ENCODE data around the gene GPR21.

The GPR21 gene

DNA sequence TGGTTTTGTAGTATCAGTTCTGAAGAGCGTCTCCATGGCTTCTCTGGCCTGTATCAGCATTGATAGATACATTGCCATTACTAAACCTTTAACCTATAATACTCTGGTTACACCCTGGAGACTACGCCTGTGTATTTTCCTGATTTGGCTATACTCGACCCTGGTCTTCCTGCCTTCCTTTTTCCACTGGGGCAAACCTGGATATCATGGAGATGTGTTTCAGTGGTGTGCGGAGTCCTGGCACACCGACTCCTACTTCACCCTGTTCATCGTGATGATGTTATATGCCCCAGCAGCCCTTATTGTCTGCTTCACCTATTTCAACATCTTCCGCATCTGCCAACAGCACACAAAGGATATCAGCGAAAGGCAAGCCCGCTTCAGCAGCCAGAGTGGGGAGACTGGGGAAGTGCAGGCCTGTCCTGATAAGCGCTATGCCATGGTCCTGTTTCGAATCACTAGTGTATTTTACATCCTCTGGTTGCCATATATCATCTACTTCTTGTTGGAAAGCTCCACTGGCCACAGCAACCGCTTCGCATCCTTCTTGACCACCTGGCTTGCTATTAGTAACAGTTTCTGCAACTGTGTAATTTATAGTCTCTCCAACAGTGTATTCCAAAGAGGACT, 1.5 kb downstream of the GPR21 start:
- DNase-seq, result no peak

DNA sequence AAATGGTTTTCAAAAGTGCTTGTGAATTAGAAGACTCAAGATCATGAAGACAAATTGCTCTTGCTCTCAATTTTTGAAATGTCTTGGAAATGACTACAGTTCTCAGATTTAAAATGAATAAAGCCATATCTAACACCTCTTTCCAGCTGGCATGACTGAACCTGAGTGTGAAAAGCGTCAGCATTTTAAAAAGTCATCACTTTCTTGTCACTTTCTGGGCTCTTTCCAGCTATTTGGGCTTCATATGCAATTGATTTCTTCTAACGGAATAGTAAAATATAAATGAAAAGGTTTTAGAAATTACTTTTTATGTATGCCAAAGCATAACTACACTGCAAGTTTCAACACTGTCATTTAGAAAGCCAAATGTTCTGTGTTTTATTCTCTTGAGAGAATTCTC, 2.3 kb downstream of the GPR21 start:
- no peak for DNase-seq

GRCh38 chr9:123036893-123037545, 3.6 kb downstream of the GPR21 start:
- DNase-seq, result no peak

GRCh38 chr9:123039617-123040219, 6.3 kb downstream of the GPR21 start:
- no peak for DNase-seq

GRCh38 chr9:123040801-123041200, 7.3 kb downstream of the GPR21 start:
- DNase-seq, result no peak

DNA sequence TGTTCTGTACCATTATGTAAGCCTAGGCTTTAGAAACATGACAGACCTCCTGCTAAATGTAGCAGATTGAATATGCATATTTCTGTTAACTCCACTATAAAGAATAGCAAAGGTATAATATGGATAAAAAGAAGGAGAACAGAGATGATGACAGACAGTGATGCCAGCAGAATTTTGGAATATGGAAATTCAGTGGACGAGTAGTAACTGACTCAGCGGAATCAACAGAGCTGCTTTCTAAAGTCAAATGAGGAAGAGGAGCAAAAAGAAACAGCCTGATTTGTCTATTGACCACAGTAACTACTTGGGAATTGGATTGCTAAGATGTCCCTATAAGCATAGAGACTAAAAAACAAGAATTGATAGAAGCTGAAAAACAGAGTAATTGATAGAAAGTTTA, 8.0 kb downstream of the GPR21 start:
- no peak for DNase-seq

- no peak for DNase-seq
Observed at GRCh38 chr9:123043081-123043939, 9.8 kb downstream of the GPR21 start.

GRCh38 chr9:123044586-123044985, 11.1 kb downstream of the GPR21 start:
- DNase-seq, result no peak

DNA sequence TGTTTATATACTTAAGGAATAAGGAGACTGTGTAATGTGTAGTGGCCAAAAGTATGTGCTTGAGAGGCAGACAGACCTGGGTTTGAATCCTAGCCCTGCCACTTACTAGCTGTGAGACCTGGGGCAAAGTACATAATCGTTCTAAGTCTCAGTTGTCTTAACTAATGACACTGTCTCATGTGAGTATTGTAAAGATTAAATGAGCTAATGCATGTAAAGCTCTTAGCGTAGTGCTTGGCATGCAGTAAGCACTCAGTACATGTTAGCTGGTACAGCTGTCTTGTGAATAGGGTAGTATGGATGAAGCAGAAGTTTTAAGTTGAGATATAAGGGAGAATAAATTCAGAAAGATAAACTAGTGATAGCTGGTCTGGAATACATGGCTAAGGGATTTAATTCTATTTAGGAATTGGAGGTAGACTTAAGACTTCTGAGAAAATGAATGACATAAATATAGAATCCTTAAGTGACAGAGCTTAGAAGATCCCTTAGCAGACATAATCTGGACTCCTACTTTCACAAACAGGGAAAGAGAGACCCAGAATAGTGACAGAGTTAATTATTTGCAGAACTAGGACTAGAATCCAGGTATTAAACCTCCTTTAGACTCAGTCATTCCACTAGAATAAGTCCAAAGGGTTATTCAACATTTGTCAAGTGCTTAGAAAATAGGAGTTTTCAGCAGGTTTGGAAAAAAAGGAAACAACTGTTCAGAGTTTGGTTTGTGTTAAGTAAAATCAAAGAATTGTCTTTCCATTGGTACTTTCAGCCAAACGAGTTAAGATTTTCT, 13.1 kb downstream of the GPR21 start:
- DNase-seq, result no peak

- DNase-seq, result no peak
Observed at GRCh38 chr9:123048748-123049147, 15.3 kb downstream of the GPR21 start.

- no peak for DNase-seq
Observed at GRCh38 chr9:123049589-123050222, 16.2 kb downstream of the GPR21 start.

DNA sequence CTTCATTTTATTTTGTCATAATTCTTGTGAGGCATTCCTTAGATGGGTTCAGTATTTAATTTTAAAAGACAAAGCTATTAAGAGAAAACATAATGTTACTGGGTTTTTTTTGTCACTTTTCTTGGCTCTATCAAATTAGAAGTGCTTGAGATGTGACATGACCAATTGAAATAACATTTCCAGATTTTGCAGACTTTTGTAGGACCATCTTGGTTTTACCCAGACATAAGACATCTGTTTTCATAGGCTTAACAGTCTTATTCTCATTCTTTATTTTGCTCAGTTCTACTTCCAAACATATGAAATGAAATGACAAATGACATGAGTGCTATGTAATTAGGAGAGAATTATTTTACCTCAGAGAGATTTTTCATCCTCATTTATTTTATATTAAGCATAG, 19.6 kb downstream of the GPR21 start:
- DNase-seq, result no peak

- DNase-seq, result no peak
Observed at GRCh38 chr9:123053711-123054110, 20.2 kb downstream of the GPR21 start.

DNA sequence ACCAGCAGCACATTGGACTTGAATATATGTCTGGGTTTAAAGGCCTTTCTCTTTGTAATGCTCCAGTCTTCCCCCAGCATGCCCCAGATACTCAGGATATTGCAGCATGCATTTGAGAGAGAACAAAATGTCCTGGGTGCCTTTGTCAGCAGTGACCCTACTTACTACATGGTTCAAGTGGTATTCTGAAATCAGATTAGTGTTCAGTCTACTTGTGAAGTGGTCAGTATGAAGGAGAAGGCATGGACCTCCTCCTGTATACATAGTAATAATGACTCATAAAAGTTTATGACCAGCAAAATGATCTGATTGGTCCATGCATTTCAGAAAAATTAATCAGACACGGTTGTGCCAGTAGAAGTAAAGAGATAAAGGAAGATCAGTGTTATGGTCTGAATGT, 25.4 kb downstream of the GPR21 start:
- no peak for DNase-seq

DNA sequence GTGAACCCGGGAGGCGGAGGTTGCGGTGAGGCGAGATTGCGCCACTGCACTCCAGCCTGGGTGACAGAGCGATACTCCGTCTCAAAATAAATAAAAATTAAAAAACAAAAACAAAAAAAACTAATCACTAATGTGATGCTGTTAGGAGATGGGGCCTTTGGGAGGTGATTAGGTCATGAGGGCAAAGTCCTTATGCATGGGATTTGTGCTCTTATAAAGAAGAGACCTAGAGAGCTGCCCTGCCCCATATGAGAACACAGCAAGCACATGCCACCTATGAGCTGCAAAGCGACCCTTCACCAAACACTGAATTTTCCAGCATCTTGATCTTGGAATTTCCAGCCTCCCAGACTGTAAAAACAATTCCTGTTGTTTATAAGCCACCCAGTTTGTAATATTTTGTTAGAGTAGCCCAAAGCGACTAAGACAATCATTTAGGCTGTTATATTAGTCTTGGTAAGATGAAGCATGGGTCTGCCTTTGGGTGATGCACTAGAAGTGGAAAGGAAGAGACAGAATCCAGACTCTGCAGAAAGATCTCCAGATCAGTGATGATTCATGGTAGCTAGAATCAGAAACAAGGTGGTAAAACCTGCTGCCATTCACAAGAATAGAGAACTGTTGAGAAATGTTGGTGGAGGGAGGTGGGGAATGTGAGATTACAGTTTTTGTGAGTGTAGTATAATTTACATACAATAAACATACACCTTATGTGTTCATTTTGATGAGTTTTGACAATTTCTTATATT, 26.2 kb downstream of the GPR21 start:
- DNase-seq, result no peak

- no peak for DNase-seq
Observed at GRCh38 chr9:123061216-123061615, 27.7 kb downstream of the GPR21 start.

DNA sequence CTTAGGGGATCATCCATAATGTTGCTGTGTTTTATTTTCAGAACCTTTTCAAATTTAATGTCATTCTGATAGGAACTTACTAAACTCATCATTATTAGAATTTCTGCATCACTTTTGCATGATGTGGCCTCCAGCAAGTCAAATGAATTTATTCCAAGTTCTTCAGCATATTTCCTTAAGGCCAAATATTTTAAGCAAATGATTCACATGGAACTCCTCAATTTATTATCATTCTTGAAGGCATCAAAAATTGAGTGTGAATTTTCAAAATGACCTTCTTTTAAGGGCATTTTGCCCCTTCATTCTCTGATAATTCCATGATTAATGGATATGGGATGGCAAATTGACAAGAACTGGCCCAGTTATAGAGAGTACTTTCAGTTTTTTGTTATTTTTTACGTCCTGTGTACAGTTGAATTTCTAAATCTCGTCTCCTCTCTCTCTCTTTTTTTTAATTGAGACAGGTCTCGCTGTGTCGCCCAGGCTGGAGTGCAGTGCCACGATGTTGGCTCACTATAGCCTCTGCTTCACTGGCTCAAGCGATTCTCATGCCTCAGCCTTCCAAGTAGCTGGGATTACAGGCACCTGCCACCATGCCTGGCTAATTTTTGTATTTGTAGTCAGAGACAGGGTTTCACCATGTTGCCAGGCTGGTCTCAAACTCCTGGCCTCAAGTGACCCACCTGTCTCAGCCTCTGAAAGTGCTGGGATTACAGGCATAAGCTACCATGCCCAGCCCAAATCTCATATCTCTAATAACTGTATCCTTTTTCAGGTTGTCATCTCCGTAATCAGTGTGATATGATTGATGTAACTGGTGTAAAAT, 29.1 kb downstream of the GPR21 start:
- no peak for DNase-seq

GRCh38 chr9:123063177-123063598, 29.7 kb downstream of the GPR21 start:
- no peak for DNase-seq

DNA sequence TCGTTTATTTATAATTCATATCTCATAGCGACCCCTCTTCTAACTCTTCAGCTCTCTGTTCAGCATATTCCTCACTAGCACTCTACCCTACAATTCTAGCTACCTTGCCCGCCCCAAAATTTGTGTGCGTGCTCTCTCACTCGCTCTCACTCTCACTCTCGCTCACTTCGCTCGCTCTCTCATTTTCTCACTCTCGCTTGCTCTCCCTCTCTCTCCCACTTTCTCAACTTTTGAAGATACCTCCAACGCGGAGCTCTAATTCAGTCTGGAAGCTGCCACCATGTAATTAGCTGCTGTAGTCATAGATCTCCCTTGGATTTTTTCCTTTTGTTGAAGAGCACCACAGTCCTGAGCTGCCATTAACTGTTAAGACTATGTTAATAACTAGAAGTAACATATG, 30.4 kb downstream of the GPR21 start:
- no peak for DNase-seq

GRCh38 chr9:123064716-123065115, 31.2 kb downstream of the GPR21 start:
- DNase-seq, result no peak

DNA sequence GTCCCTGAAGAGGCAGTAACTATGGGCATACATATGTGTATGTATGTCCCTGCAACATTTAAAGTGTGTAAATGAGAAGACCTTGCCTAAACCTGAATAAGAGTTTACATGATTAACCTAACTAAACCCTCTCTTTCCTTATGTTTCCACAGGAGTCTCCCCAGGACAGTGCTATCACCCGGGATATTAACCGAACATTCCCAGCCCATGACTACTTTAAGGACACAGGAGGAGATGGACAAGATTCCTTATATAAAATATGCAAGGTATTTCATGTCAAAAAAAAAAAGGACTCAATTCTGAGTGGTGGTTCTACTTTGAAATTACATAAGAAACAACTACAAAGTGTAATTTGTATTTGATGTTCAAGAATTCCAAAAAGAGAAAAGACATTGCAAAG, 31.7 kb downstream of the GPR21 start:
- DNase-seq, result no peak

Data from islet precursor cell (in vitro differentiated cells).